ENCODE results near the gene RPL37A. TPM values are rescaled to one million over a fixed set of nuclear protein-coding genes. Genes with fewer than 3 reads are reported as not detected.

RPL37A gene
- total RNA-seq, 1 donor from 2014 or later: 1,979 TPM

DNA sequence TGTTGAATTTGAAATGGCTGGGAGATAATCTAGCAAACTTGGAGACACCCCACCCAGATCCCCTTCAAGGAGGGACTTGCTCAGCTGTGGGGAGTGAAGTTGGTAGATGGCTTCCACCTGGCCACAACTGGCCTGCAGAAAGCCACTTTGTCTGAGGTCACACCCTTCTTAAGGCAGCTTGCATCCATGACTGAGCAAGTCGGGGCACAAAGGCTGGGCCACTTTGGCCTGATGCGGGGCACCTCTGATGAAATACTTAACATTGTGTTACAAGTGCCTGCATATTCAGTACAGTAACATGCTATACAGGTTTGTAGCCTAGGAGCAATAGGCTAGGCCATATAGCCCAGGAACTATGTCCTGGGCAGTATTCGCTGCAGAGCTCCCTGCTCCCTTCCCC is 13.4 kb upstream of the RPL37A start:
- ATAC-seq (ENCODE audit: poor library complexity): no peak
- intact Hi-C loops (cut with DNase I): no loop called here
- no peak for DNase-seq

DNA sequence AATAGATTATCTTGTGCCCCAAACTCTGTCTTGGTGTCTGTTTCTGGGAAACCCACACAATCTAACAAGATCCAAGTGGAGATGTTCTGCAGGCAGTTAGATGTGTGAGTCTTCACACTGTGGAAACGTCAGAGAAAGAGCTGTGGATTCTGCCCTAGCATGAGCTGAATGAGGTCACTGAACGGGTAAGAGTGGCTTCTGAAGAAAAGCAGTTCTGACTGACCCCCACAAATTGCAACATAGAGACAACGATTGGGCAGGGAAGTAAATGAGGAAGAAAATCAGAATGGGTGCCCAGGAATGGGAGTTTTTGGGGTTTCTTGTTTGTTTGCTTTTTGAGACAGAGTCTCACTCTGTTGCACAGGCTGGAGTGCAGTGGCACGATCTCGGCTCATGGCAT is 12.9 kb upstream of the RPL37A start:
- intact Hi-C loops (cut with DNase I): no loop called here
- ATAC-seq (ENCODE audit: poor library complexity): peak; percentile 57
- DNase-seq: no peak

DNA sequence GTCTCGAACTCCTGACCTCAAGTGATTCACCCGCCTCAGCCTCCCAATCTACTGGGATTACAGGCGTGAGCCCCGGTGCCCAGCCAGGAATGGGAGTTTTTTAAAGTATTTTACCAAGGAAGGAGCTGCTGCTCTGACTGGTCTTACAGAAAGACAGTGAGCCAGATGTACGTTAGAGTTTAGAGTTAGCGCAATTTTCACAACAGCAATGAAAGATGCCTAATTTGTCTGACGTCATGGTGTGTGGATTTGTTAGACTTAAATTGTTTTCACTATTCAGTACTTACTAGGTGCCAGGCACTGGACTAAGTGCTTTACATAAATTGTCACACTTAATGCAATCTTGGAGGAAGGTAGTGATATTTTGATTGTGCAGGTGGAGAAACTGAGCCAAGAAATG is 12.4 kb upstream of the RPL37A start:
- intact Hi-C loops (cut with DNase I): no loop called here
- DNase-seq (no peak), ATAC-seq (ENCODE audit: poor library complexity) (no peak)

DNA sequence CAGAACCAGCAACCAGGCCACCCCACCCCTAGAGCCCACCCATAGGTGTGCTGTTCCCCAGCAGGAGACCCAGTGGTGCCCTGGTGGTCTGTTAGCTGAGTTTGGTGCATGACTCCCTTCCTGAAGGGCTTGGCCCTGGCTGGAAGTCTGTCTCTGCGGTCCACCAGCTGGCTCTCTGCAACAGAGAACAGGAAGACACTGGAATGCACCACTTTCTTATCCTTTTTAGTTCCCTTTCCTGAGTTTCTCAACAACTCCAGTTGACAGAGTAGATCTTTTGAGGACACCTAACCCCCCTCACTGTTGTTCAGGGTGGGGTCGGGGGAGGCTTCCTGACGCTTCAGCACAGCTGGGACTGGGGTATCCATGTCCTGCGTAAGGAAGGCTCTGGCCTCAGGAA is 11.9 kb upstream of the RPL37A start:
- intact Hi-C loops (cut with DNase I): no loop called here
- DNase-seq (peak; percentile 47), ATAC-seq (ENCODE audit: poor library complexity) (peak; percentile 71)

DNA sequence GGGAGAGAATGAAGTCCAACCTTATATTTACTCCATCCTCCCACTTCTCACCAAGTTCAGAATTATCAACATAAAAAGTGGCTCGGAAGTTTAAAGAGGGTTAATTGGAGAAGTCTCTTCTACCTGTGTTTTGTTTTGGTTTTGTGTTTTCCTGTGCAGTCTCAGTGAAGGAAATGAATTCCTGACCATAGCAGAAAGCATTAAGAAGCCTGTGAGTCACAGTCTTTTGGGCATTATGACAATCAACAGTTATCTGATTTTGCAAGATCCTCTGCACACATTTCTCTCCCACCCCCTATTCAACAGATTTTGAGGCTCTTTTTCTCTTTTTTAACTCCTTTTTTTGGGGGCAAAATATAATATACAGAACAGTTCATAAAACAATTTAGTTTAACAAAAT is 8.6 kb upstream of the RPL37A start:
- intact Hi-C loops (cut with DNase I): no loop called here

DNA sequence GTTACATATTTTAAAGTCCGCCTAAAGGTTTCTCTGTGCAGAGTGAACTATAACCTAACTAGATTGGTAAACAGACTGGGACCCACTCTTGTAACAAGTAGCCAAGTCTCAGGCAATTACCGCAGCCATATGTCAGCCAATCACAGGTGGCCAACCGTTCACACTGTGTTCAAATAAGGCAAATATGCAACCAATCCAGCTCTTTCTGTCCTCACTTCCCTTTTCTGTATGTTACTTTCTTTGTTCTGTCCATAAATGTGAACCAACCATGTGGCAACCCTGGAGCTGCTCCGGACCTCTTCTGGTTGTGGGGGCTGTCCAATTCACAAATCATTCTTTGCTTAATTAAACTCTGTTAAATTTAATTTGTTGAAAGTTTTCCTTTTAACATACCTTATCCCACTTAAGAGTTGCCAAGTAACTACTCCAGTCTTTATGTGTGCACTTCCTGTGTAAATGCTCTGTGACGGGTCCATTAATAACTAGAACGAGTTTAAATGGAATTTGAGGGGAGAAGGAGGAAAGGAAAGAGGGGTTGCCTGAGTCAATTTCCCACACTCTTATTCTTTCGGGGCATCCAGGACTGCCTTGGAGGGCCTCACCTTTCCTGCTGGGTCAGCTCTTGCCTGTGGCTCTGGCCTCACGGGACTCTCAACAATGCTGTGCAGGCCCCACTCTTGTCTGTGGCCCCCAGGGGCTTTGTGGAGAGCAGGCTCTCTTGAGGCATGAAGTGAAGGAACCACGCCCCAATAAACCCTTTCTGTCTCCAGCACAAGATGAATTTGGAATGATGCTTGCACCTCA is 6.6 kb upstream of the RPL37A start:
- DNase-seq (no peak), ATAC-seq (ENCODE audit: poor library complexity) (no peak)
- intact Hi-C loops (cut with DNase I): no loop called here

More for the DNA sequence above, 8.6 kb upstream of the RPL37A start:
- DNase-seq (no peak), ATAC-seq (ENCODE audit: poor library complexity) (no peak)

DNA sequence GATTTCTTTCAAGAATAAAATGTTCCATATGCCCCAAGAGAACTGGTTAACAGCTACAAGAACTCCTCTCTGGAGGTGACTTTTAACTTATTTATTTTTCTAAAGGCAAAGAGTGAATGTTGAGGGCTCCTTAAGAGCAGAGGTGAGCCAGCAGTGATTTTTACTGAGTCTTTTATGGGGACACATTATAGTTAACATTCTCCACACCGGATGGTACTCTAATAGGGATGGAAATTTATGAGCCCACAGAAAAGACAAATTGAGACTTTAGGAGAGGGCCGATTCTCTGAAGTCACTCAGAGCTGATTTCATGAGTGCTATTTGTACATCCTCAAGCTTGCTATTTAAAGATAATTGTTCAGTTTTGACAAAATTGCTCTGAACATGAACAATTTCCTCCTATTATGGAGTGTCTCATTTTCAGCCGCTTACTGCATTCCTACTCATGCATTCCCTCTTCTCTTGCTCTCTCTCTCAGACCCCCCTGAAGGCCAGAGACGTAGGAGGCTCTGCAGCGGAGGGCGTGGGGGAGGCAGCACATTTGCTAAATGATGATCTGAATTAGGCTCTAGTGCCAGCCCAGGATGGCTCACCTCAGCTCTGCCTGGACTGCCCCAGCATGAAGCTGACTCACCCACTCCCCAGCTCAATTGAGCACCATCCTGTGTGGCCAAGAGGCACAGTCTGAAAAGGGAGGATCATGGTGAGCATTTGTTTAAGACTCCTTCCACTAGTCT is 5.9 kb upstream of the RPL37A start:
- intact Hi-C loops (cut with DNase I): no loop called here
- no peak for DNase-seq
- ATAC-seq (ENCODE audit: poor library complexity): no peak

DNA sequence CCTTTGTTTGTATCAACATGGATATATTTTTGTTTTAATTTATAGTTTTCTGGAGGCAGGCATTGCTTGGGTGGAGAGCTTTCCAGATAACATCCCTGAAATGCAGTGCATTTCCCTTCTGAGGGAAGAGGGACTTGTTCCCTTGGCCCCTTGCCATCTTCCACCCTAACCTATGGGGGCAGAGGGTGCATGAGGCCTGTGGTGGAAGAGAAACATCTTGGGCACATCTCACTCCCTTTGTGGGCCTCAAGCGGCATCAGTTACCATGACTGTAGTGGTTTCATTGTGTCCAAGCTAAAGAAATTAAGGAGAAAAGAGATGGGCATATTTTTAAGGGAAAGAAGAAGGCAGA is 5.3 kb upstream of the RPL37A start:
- ATAC-seq (ENCODE audit: poor library complexity) (no peak), DNase-seq (no peak)
- intact Hi-C loops (cut with DNase I): no loop called here

DNA sequence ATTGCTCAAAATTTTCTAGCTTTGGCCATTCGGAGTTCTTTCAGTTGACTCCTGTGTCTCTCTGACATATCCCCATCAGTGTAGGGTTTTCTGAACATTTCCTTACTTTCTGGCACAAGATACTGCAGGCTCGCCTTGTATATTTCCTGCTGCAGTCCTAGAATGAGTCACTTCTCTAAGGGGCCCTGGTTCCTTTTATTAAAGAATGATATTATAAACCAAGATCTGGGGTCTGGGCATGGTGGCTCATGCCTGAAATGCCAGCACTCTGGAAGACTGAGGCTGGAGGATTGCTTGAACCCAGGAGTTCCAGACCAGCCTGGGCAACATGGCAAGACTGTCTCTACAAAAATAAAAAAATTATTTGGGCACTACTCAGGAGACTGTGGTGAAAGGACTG is 3.0 kb upstream of the RPL37A start:
- intact Hi-C loops (cut with DNase I): no loop called here
- DNase-seq (no peak), ATAC-seq (ENCODE audit: poor library complexity) (no peak)

DNA sequence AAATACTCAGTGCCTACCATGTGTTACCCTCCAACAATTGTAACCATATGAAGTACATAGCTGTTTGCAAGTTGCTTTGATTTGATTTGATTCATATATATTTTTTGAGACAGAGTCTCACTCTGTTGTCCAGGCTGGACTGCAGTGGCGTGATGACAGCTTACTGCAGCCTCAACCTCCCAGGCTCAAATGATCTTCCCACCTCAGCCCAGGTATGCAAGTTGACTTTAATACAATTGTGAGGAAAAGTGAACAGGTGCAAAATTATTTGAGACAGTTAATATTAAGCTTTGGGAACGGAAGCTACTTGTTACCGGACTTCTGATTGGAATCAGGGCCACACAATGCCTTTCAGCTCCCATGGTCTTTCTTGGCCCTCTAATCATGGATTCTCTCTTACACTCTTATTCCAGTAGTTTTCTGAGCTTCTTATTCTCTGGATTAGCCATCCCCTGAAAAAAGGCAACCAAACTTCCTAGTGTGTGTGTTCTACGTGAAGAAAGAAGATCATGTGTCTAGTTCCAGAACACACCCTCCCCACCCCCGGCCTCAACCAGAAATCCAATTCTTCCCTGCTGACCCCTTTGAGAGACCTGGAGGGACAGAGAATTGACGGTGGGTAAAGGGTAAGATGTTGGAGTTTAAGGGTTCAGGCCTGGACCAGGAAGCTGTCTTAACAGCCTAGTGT is 1.1 kb upstream of the RPL37A start:
- no peak for DNase-seq
- intact Hi-C loops (cut with DNase I): no loop called here
- no peak for ATAC-seq (ENCODE audit: poor library complexity)

DNA sequence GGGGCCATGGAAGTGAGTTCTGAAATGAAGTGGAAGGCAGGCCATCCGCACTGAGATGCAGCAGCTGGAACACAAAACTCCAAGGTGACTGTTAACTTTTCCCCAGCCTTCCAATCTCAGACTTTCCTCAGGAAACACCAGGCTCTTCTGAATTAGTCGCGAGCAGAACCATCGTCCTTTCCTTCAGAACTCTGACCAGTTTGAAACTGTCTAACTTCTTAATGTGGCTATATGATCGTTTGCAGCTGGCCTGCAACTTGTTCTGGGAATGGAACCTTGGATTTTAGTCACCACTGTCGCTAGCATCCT is 620 bp upstream of the RPL37A start:
- no peak for DNase-seq
- intact Hi-C loops (cut with DNase I): no loop called here
- peak; percentile 5 for ATAC-seq (ENCODE audit: poor library complexity)

DNA sequence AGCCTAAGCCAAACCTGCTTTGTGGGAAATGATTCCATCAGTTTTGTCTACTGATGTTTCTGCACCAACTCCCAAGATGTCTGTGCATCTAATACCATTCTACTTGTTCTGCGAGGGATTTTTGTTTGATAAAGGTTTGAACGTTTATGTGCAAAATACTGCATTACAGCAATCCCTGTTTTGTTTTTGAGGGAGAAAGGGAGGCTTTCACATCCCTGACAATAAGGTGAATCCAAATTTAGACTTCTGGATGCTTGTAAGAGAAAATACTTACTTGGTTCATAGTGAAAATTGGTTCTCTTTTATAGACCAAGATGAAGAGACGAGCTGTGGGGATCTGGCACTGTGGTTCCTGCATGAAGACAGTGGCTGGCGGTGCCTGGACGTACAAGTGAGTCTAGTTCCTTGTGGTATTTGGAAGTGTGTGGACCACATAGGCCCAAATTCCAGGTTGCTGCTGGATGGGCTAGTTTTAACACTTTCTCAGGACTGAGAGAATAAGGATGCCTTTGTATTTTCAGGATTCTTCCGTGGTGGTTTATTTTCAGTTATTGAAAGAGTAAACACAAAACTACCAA is 1.1 kb downstream of the RPL37A start:
- DNase-seq (no peak), ATAC-seq (ENCODE audit: poor library complexity) (no peak)
- intact Hi-C loops (cut with DNase I): no loop called here

DNA sequence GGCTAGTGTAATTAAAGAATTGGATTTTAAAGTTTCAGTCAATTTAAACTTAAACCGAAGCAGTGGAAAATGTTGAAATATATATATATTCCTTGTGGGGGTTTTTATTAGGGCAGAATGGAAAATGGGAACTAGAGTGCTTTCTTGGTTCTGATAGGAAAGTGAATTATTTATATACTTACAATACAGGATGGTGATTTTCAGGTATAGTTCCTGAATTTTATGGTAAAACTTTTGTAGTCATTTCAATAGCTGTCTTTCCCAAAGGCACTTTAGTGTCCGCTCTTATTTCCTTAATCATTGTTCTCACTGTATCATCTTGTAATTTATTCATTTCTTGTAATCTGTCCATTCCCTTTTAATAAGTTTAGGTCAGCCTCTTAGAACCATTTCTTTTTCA is 1.9 kb downstream of the RPL37A start:
- no peak for ATAC-seq (ENCODE audit: poor library complexity)
- no peak for DNase-seq
- intact Hi-C loops (cut with DNase I): no loop called here

DNA sequence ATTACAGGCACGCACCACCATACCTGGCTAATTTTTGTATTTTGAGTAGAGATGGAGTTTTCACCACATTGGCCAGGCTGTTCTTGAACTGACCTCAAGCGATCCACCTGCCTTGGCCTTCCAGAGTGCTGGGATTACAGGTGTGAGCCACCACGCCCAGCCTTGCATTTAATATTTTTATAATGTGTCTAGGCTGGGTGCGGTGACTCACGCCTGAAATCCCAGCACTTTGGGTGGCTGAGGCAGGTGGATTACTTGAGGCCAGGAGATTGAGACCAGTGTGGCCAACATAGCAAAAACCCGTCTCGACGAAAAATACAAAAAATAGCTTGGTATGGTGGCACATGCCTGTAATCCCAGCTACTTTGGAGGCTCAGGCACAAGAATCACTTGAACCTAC is 3.2 kb downstream of the RPL37A start:
- DNase-seq (no peak), ATAC-seq (ENCODE audit: poor library complexity) (no peak)
- intact Hi-C loops (cut with DNase I): no loop called here

DNA sequence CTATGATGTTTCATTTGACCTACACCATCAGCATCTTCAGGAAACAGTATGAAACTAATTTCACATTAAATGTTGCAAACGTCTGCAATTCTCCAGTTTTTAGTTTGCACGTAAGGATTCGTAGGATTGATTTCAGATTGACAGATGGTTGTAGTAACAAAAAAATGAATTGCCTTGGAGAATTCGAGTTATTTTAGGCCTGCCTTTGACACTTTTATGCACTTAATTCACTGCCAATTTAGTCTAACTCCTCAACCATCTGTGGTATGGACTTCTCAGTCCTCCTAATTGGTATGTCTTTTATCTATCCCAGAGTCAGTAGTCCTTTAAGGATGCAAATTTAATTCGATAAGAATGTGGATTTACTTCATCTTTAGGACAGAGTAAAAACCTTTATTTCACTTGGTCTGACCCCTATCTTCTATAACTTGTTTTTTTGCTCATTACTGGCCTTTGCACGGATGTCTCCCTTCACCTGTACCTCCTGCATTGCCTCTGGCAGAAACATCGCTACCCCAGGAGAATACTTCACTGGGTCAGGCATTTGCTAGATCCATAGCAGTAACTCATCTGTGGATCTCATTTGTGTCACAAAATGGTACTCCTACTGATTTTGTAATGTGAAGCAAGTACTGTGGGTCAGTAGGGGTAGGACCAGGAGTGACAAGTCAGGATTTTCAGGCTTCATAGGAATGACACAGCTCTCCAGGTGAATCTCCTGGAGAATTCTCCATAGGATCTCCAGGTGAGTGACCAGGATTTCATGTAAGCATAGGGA is 3.9 kb downstream of the RPL37A start:
- ATAC-seq (ENCODE audit: poor library complexity): no peak
- DNase-seq: no peak
- intact Hi-C loops (cut with DNase I): no loop called here

DNA sequence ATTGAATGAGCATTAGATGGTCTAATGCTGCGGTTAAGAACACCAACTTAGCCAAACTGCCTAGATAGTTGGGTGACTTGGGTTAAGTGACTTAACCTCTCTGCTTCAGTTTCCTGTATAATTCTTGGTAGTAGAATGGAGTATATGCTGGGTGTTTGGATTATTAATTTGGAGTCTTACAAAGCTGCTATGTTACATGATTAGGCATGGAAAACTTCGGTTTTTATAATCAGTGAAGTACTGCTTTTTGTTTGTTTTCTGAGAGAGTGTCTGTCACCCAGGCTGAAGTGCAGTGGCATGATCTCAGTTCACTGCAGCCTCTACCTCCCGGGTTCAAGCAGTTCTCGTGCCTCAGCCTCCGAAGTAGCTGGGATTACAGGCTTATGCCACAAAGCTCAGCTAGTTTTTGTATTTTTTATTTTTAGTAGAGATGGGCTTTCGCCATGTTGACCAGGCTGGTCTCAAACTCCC is 4.5 kb downstream of the RPL37A start:
- DNase-seq (no peak), ATAC-seq (ENCODE audit: poor library complexity) (no peak)
- intact Hi-C loops (cut with DNase I): no loop called here

DNA sequence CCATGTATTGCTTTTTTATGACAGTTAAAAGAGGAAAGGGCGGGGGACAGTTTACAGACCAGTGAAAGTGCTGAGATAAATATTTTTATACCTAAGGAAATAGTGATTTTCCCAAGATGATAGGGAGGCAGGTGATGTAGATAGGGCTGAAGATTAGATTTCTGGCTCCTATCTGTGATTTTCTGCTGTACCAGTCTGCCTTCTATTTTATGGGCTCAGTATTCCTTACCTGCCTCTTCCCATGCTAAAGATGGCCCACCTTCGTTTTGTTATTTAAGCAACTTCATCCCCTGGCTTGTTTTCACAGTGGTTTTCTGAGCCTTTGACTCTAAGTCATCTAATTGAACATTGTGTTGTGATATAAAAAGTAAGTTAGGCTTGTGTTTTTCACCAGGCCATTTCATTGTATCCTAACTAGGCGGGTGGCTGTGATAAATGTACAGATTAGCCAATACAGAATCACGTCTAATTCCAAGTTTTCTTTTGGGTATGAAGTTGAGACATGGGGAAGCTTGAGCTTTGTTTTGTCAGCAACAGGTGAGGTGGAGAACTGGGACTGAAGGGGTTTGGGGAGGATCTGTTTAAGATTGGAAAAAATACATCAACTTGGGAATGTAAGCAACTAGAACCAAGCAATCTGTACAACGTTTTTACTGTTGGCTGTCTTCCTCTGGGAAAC is 5.2 kb downstream of the RPL37A start:
- DNase-seq (no peak), ATAC-seq (ENCODE audit: poor library complexity) (no peak)
- intact Hi-C loops (cut with DNase I): no loop called here

DNA sequence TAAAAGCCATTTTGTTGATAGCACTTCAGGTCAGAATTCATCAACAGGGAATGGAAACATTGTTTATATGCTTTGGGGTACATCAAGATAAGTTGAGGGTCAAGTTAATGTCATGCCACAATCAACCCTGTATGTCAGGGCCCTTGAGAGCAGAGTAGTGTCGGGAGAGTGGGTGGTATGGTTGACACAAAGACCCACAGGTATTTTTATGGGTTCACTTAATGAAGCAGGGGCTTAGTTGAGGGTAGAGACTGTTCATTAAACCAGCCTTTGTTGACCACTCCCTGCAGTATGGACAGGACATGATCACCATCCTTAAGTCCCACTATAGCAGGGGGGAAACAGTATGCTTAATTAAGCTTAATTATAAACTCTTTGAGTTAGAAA is 5.7 kb downstream of the RPL37A start:
- DNase-seq (no peak), ATAC-seq (ENCODE audit: poor library complexity) (no peak)
- intact Hi-C loops (cut with DNase I): no loop called here

Measured in Right ventricle myocardium superior (tissue), 1 donor.